AG04450 (cell line): ENCODE data around the gene CIT. TPM values are rescaled to one million over a fixed set of nuclear protein-coding genes. Genes with fewer than 3 reads are reported as not detected.

ENCODE experiments used
- CTCF ChIA-PET: fragments of 300-600, 350-600 bp; formaldehyde crosslinking; extraction: SDS; loops from one replicate; lab custom pipeline; 2022; ENCODE audit warnings: antibody characterized with exemption, inconsistent platforms; lab: Charles Lee
- POLR2A ChIA-PET: fragments of 350-600 bp; formaldehyde crosslinking; extraction: SDS; loops from one replicate; lab custom pipeline; 2021; ENCODE audit warnings: antibody characterized with exemption, inconsistent platforms; lab: Yijun Ruan, JAX
- DNase-seq: peaks from one replicate; pipeline ENCODE4 v3.0.0-alpha.2; 2011; ENCODE audit warnings: low read depth, low spot score
- H3K27ac ChIP-seq: one replicate; pipeline ENCODE4 v1.5.1; 2012; ENCODE audit warnings: low read depth, low read length, control low read depth
- H3K27me3 ChIP-seq: one replicate; pipeline ENCODE4 v1.6.0; 2012; ENCODE audit warnings: low read length; ENCODE audit not compliant: control insufficient read depth, insufficient read depth
- H3K4me3 ChIP-seq: 2 replicates; pipeline ENCODE4 v1.5.1; 2011; ENCODE audit warnings: mild to moderate bottlenecking, low read depth, low read length, control low read depth
- H3K9me3 ChIP-seq: 2 replicates; pipeline ENCODE4 v1.5.1; 2012; ENCODE audit warnings: low read length; ENCODE audit not compliant: control insufficient read depth, insufficient read depth
- CTCF ChIP-seq: IDR thresholded peaks from 2 replicates; pipeline ENCODE4 v1.5.1; 2011; ENCODE audit warnings: low read depth, low read length, control low read depth, inconsistent platforms
- polyA plus RNA-seq: library from polyadenylated mRNA; depleted of rRNA; stranded (reverse); fragments of >200 nt; gene quantifications from 2 replicates; pipeline ENCODE4 v1.2.3, GENCODE V29; 2011

Gene CIT
- polyA plus RNA-seq, 1 experiment: 6.0 TPM

DNA sequence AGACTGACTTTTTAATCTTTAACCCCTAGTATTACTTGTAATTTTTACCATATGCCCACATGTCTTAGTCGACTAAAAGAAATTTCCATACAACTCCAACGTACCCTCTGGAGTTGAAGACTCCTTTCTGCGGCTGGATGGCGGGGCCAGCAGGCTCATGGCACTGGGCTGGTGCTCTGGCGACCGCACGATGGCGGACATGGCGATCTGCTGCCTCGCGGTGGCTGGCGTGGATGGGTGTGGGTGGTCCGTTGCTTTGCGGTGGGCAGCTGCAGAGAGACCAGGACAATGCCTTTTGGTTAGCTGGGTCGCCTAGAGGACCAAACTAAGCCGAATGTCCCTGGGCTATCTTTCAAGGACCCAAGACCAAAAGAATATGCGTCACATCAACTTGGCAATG is 159.0 kb downstream of the CIT start:
- no peaks in the 10 kb centered on the region; the same call in 1 of the 2 replicates for H3K9me3 ChIP-seq
- no peaks in the 10 kb centered on the region for H3K27me3 ChIP-seq
- no peak overlapping the region for H3K4me3 ChIP-seq
- H3K27ac ChIP-seq: no peak overlapping the region
- ChIA-PET POLR2A (no interaction called here), CTCF (interaction anchor here (0.7 to 1.3 kb wide), 3 partner anchors 29 to 63 kb away, joined by 4 read pairs; partner anchors contain the start of gene PRKAB1)
- TF ChIP-seq CTCF: no peak
- DNase-seq: no peak

DNA sequence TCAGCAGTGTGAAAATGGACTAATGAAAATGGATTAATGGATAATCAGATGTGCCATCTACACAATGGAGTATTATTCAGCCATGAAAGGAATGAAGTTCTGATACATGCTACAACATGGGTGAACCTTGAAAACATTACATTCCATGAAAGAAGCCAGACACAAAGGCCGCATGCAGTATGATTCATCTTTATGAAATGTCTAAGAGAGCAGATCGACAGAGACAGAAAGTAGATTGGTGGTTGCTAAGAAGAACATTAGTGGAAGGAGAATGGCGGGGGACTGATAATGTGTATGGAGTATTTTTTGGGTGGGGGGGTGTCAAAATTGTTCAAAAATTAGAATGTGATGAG is 161.9 kb downstream of the CIT start:
- ChIA-PET POLR2A (no interaction called here), CTCF (interaction anchor here (1.6 kb wide), 1 partner anchor 48 kb away, joined by 4 read pairs; the partner anchor contains the start of gene PRKAB1)
- H3K9me3 ChIP-seq: no peaks in the 10 kb centered on the region; the same call in 1 of the 2 replicates
- no peak overlapping the region for H3K27ac ChIP-seq
- H3K27me3 ChIP-seq: no peaks in the 10 kb centered on the region
- no peak overlapping the region for H3K4me3 ChIP-seq
- no peak for TF ChIP-seq CTCF
- DNase-seq: no peak

DNA sequence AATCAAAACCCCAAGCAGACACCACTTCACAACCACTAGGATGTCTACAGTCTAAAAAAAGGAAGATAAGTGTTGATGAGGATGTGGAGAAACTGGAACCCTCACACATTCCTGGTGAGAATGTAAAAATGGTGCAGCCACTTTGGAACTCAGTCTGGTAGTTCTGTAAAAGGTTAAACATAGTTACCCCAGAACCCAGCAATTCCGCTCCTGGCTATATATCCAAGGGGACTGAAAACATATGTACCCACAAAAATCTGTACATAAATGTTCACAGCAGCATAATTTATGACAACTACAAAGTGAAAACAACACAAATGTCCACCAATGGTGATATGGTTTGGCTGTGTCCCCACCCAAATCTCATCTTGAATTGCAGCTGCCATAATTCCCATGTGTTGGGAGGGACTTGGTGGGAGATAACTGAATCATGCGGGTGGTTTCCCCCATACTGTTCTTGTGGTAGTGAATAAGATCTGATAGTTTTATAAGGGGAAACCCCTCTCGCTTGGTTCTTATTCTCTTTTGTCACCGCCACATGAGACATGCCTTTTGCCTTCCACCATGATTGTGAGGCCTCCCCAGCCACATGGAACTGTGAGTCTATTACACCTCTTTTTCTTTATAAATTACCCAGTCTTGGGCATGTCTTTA is 162.4 kb downstream of the CIT start:
- no peaks in the 10 kb centered on the region for H3K27me3 ChIP-seq
- ChIA-PET POLR2A (no interaction called here), CTCF (no interaction called here)
- DNase-seq: no peak
- H3K4me3 ChIP-seq: no peak overlapping the region
- no peak overlapping the region for H3K27ac ChIP-seq
- H3K9me3 ChIP-seq: no peaks in the 10 kb centered on the region; the same call in 1 of the 2 replicates
- no peak for TF ChIP-seq CTCF

DNA sequence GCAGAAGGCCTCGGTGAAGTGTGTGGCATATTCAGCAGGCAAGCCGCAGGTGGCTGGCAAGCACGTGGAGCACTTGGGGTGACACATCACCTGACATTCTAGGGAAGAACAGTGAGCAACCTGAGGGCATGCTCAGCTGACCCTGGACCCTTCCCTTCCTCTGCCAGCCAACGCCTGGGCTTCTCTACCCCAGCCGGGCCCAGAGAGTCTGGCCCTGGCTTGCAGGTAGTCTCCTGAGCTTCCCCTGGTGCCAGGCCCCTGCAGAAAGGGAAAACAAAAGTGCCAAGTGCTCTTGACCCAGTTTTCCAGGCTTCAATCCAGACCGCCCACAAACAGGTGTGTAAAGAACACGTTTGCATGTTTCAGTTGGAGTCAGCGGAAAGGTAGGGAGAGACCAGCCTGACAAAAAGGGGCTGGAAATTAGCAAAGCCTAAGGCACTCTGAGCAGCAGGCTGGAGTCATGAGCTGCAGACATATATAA is 163.5 kb downstream of the CIT start:
- CTCF ChIA-PET: no interaction called here
- no peaks in the 10 kb centered on the region; the same call in 1 of the 2 replicates for H3K9me3 ChIP-seq
- no peak for DNase-seq
- TF ChIP-seq CTCF: no peak
- POLR2A ChIA-PET: no interaction called here
- H3K27me3 ChIP-seq: no peaks in the 10 kb centered on the region
- no peak overlapping the region for H3K27ac ChIP-seq
- no peak overlapping the region for H3K4me3 ChIP-seq

- no peak overlapping the region for H3K4me3 ChIP-seq
- no peaks in the 10 kb centered on the region for H3K27me3 ChIP-seq
- no peak for DNase-seq
- H3K9me3 ChIP-seq: no peaks in the 10 kb centered on the region
- no peak for TF ChIP-seq CTCF
- CTCF ChIA-PET: no interaction called here
- POLR2A ChIA-PET: no interaction called here
- H3K27ac ChIP-seq: no peak overlapping the region
Observed at GRCh38 chr12:119712721-119713120, 164.4 kb downstream of the CIT start.
